Measurements from ENCODE around the gene SLC37A3.

- TF ChIP-seq CTCF (conservative IDR thresholded peaks at IDR 0.05 in 1 of 2, IDR thresholded peaks at IDR 0.05 in 1 of 2; ENCODE audit: extremely low read depth in 1 of 2, insufficient read depth in 1 of 2, low read depth in 1 of 2, low read length in 2 of 2) (no peak), EZH2 (IDR thresholded peaks at IDR 0.05; ENCODE audit: borderline replicate concordance, low read length) (no peak)
Measured at GRCh38 chr7:140418653-140419052, 20.3 kb upstream of the SLC37A3 start.

All from mammary epithelial cell (primary cell).